Measurements from ENCODE around the gene INPP4B.

Gene INPP4B

DNA sequence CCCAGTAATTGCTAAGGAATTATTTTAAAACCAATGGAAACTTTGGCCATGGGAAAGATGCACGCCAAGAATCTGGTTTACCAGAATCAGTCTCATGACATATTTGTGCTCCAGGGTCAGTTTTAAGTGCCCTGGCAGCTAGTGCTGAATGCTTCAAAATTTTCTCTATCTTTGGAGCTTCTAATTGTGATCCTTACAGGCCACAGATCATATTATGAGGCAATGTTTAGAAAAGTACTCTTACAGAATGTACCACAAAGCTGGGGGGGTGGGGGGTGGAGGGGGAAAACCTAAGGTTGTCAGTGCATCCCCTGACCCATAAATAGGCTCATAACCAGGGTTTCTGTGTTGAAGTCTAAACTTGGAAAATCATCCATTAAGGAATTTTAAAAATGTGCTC, 514.5 kb downstream of the INPP4B start:
- no peak for DNase-seq

DNA sequence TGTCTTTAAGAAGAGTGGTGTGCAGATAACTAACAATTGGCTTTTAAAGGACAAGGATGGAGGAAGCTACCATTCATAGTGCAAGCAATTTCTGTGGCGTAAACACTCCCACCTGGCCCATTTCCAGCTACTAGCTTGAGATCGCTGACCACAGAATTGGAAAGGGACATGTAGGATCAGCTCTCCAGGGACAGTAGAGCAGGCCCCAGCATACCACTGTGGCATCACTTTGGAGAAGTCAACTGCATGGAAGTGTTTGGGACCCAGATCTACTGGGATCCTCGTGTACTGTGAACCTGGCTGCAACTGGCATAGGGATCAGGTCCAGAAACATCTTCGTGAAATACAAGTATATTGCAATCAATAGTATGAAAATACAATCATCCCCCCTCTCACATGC, 515.0 kb downstream of the INPP4B start:
- no peak for DNase-seq

DNA sequence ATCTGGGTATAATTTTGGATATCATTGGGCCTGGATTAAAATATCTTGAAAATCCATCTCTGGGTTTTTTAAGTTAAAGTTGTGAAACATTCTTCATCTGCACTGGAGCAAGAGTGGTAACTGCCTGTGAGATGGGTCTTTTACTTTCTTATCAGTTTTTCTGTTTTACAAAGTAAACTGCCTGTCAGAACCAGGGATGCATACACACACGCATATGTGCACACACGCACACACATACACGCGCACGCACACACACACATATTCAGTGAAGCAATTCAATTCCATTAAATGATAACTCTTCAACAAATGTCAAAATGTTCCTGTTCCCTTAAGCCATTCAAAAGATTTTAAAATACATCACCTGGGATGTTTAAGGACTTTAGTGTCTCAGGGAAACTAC, 515.8 kb downstream of the INPP4B start:
- DNase-seq, result no peak

DNA sequence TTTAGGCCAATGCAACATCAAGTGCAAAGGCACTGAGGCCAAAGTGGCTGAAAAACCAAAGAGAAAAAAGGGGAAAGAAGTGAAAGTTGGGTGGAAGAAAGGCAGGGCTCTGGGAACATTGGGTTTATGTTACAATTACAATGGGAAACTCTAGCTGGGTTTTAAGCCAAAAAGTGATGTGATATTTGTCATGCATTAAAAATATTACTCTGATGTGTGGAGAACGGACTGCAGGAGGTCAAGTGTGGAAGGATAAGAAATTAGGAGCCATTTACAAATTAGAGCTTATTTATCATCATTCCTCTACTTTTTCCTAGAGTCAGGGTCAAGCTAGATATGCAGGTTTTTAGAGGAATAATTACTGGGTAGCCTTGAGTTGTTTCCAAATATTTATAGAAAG, 516.8 kb downstream of the INPP4B start:
- DNase-seq, result no peak

DNA sequence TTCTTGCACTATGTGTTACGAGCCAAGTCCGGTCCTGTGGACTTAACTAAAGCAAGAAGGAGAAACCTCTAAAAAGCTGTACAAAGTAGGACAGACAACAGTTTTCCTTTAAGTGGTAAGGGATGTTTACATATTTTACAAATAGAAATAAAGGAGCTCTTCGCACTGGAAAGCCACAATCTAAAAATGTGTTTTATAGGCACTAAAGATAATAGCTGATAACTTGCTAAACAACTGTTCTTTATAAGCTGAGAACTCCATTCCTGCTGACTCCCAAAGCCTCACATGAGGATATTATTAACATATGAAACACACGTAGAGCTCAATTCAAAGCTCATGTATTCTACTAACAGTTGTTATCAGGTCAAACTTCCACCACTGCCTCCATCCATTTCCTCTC, 519.9 kb downstream of the INPP4B start:
- DNase-seq, result no peak

DNA sequence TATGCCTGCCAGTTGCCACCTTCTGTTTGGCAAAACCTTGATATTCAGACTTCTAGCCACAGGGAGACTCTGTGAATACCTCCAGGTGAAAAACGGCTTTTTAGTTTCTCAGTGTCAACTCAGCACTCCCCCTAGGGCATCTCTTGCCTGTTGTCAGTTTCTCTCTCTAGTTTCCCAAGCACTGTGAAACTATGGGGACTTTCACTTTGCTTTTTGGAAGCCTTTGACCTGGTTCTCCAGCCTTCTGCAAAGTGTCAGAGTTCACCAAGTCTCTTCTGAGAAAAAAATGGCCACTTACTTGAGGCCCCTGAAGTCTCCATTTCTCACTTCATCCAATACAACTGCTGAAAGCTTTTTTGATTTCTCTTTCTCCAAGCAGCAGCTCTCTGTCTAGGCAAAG, 521.5 kb downstream of the INPP4B start:
- DNase-seq, result no peak

DNA sequence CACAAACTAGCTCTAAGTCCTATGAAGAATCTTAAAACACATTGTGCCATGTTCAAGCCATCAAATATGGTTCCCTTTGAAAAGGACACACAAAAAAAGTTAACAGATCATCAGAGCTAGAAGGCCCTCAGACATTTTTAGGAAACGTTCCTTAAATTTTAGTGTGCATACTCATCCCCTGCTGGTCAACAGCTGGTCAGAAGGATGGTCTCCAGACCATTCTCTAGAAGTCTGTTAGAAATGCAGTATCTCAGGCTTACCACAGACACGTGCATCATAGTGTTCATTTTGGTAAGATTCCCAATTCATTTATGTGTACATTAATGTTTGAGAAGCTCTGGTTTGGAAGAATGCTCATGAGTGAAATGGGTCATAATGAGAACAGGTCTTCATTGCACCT, 523.1 kb downstream of the INPP4B start:
- DNase-seq, result no peak

DNA sequence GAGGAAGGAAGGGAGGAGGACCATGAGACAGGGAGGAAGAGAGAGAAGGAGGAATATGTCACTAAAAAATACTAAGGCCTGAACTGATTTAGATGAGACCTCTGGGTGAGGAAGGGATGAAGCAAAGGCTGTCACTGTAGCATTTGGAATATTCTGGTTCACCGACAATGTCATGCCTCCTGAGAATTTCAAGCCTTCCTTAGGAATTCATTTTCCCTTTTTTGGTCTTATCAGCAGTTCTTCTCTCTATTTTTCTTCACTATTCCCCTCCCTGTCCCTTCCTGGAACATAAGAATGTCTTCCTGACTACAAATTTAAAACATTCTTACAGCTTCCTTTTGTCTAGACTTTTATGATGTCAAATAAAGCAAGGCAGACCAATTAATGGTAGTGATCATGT, 527.8 kb downstream of the INPP4B start:
- DNase-seq, result no peak

DNA sequence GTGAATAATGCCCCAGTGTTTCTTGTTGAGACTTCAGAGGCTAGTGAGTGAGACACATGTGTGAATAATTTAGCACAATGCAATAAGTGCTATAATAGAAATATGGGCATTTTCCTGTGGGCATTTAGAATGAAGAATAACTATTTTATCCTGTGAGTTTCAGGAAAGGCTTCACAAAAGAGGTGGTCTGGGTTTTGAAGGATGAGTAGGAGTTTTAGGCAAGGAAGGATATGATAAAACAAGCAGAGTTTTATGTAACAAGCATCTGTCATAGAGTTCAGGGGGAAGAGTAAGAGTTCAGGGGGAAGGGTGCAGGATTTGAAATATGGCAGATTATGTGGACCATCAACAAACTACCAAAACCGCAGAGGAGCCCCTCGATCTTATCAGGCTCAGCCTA, 529.2 kb downstream of the INPP4B start:
- no peak for DNase-seq

DNA sequence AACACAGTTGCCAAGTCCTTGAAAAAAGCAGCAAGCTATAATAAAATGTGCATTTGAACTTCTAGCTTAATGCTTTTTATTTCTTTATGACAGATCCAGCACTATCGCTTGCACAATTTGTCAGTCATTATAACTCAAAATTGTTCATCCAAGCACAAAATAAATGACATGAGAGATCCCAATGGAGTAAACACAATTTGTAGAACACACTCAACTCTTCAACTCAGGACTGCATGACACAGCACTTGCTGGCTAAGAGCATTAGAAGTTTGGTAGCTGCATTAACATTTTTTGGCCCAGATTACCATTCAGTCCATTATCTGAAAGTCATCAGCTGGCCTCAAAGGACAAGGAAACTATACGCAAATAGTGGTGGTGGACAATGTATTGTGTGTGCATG, 530.1 kb downstream of the INPP4B start:
- no peak for DNase-seq

DNA sequence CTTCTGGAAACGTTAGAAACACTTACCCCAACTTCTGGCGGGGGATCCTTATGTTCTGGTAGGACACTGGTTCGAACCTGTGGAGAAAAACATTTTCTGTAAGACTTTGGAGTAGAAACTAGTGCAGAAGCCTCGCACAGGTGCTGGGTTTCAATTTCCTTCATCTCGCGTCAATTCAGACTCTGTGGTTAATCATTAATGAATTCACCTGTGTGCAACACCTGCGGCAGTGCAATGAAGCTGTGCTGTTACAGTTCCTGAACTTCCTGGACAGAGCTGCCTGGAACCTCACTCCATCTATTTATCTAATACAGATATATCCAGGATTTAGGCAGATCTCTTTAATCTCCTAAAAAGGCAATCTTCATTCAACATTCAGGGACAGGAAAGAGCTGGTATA, 531.4 kb downstream of the INPP4B start:
- DNase-seq, result no peak

DNA sequence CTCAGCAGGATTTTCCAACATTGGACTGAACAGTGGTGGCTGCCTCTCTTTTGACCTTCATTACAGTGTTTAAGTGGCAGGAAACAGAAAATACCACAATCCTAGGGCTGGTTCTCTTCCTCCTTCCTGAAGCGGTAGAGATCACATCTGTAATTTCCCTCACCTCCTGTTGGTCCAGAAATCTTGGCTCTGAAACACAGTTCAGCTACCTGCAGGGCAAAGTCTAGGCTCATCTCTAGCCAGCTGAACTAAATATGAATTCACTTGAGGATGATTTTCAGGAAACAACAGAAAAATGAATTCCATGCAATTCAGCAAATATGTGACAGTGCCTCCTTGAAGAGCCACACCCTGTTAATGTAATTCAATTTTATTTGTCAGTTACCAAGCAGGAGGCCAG, 531.9 kb downstream of the INPP4B start:
- DNase-seq, result no peak

DNA sequence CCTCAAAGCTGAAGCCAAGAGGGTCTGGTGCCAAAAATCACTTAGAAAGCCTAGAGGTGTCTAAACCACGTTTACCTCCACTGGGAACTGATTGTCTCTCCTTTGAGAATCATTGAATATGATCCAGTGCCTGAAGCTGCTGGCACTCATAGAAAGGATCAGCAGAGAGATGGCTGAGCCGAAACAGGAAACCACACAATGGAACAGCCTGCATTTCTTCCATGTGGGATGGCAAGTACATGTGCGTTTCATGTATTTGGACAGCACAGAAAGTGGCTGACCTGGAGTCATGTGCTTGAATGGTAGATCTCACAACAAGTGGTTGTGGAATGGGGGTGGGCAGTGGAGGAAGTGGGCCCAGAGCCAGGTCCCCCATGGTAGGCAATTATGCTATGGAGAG, 533.7 kb downstream of the INPP4B start:
- no peak for DNase-seq

DNA sequence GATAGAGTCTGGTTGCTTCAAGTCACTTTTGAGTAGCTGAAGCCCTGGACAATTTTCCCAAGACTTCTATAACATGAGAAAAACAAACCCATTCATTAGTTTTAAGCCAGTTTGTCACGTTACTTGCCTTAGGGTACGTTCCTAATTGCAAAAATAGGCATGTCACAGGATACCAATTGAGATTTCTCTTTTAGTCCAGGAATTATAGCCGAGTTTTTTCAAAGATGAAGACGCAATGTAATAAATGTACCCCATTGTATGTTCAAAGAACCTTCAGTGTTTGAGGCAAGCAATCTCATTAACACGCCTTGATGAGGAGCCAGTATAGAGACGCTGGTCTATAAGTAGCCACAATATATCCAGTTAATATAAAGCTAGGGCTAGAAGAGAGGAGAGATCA, 534.2 kb downstream of the INPP4B start:
- no peak for DNase-seq

DNA sequence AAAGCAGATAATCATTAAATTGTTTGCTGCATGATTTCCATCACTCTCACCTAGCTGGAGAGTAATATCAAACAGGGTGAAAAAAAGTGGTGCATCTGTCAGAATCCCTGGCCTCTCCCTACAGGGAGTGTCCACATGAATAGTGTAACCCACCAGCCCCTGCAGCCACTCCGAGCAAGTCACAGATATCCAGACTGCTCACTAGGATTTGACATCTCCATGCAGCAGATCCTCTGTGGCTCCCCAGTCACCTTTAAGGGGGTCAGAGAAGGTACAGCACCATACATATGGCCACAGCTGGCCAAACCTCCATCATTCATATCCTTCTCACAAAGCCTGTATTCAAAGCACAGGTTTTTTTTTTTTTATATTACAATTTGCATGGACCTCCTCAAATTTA, 536.3 kb downstream of the INPP4B start:
- no peak for DNase-seq

DNA sequence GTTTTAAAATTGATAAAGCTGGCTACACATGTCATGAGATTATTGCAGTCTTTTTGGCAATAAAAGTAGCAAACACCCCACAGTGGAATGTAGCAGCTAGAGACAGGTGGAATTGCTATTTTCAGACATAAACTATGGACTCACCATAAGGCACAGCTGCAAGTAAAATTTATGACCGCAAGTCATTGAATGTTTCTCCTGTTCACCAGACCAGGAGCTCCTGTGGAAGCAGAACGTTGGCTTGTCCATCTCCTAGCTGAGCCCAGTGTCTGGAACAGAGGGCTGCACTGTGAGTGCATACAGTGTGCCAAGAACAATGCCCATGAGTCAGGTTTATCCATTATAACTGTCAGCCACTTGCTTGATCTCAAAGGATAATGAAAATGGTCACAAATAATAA, 538.2 kb downstream of the INPP4B start:
- DNase-seq, result no peak

DNA sequence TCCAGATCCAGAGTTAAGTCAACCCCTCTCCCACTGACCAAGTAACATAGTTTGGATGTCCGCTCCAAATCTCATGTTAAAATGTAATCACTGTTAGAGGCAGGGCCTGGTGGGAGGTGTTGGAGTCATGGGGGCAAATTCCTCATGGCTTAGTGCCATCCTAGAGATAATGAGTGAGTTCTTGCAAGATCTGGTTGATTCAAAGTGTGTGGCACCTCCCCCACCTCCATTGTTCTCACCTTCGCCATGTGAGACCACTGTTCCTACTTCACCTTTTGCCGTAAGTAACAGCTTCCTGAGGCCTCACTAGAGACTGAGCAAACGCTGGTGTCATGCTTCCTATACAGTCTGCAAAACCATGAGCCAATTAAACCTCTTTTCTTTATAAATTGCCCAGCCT, 548.8 kb downstream of the INPP4B start:
- no peak for DNase-seq

DNA sequence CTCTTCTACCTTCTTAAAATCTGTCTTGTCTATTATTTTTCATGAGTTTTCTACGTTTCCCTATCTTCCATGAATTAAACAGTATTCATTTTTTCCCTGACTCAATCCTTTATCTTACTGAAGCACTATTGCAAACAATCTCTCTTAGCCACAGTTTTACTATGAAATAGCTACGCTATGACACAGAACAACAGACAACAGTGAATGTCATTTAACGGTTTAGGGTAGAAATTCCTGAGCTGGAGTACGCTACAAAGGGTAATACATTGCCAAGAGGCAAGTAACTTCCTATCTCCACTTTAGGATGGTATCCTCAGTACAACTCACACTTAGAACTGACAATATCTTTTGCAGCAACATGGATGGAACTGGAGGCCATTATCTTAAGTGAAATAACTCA, 552.6 kb downstream of the INPP4B start:
- DNase-seq, result no peak

DNA sequence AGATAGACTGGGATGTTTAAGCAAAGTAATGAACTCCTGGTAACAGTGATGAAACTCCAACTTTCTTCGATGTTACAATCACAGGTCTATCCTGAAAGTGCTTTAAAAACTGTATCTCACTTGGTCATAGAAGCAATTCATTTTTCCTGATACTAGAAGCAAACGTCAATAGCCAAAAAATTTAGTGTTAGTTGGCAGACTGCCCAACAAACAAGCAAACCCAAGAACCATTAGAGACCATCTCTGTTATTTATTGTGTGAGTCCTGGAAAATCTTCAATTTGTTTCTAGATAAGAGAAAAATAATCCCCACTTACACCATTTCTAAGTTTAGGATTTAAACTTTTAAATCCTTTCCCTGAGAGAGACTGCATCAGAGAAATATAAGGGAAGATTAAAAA, 553.9 kb downstream of the INPP4B start:
- DNase-seq, result no peak

DNA sequence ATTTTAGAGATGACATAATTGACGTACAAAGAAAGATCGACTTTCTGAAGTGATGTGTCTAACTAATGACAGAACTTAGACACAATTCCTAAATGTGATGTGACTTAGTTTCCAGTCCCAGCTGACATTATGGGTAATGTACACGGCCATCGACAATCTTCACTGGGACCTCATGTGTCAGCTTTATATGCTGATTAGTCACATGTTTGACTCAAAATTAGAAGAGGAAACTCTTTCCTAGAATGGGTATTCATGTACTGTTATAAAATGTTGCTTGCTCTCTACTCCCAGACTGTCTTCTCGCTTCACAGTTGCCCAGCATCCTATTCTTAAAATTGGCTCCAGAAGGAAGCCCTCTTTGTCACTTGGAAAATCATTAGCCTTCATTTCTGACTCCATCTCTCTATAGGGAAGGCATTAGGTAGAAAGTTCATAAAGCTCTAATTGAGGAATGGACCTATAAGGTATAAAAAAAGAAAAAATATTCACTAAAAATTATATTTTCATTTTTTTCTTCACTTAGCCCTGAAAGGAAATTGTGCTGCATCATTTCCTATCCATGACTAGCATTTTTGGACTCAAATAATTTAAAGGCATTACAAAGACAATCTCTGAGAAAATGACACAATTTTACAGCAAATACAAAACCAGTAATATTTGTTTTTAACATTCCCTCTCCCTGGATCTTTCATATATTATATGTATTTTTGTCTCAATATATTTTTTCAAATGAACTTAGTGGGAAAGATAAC, 554.6 kb downstream of the INPP4B start:
- no peak for DNase-seq

DNA sequence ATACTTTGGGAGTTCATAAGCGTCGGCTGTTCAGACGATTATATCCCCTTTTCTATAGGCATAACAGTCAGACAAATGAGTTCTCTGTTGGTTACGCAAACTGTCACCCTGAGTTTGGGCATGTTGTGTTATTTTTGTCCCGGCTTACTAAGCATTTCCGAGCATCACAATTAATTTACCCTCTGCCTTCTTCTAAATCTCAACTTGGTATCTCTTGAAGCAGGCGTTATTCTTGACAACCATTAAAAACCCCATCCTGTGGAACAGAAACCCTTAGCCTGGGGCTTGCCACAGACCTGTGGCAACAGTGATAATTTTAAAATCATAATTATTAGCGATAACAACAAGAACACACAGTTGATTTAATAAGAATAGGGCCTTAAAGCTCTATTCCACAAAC, 558.7 kb downstream of the INPP4B start:
- no peak for DNase-seq

DNA sequence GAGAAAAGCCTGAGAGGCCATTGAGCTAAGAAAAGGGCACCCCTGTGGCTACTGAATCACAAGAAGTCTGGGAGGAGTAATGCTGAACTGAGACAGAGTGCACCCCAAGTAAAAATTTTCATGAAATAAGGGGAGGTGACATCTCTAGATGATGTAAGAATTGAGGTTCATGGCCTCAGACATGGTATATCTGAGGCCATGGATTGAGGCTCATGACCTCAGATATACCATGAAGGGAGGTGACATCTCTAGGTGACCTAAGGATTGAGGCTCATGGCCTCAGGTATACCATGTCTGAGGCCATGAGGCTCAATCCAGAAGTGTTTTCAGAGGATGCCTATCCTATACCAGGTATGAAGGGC, 560.9 kb downstream of the INPP4B start:
- DNase-seq, result no peak

DNA sequence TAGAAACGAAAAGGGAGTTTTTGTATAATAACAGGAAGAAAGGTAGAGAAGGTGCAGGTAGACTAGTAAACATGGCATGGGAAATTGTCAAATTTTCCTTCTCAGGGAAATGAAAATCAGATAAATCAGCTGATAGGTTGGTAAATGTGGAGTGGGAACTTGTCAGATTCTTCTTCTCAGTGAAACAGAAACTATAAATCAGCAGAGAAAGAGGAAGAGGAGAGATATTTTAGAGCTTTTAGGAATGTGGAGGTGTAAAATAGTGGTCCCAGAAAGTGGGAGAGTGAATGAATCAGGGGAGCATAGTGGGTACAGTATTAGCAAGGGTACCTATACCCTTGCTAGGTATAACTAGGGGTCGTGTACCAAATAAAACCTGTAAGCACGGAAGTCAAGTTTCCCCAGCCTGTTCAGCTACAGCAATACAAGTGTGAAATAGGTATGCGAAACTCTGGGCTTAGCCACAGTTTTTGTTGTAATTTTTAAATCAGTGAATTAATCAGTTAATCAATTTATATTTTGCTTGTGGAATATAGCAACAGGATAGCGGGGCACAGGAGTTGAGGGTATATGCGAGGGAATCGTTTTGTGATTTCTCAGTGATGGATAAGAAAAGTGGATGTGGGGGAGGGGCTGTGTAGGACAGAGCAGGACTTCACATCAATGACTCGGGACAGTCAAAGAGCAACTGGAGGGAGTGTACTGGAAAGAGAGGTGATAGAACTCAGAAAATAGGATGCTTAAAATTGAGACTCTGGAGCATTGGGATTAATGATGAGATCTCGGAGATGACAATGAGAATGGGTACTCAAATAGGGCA, 561.5 kb downstream of the INPP4B start:
- no peak for DNase-seq

DNA sequence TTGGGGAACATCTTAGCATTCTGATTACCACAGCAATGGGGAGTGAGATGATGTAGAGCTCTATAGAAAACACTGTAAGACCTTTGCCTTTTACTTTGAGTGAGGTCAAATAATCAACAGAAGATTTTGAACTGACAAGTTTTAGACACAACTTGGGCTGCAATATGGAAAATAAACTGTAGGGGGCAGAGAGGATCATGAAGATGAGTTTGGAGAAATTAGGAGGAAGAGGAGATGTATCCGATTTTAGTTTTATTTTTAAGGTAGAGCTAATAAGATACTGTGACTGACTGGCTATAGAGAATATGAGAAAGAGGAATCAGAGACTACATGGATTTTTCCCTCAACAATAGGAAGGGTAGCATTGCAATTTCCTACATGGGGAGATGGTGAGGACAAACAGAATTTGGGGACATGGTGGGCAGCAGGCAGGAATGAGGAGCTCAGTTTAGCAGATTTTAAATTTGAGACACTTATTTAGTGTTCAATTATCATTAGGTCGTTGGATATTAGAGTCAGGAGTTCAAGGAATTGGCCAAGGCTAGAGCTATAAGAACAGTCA, 563.1 kb downstream of the INPP4B start:
- DNase-seq, result no peak

DNA sequence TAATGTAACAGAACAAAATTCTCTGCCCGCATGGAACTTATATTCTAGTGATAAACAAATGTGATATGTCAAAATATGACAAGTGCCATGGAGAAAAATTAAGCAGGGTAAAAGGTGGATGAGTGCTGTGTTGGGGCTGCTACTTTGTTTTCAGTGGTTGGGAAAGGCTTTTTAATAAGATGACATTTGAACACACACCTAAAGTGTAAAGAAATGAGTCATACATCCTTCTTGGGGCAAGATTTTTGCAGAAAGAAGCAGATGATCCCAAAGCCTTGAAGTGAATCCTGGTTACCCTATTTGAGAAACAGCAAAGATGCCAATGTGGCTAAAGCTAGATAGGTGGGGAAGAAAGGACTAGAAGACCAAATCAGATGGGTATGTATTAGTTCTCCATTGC, 564.1 kb downstream of the INPP4B start:
- no peak for DNase-seq

Data from activated effector memory CD4-positive, alpha-beta T cell treated with Interleukin-2 at 50 U/mL for 16 hours (primary cell).